GM19023 (cell line): Measurements from ENCODE around the gene FARP1.

ENCODE experiments used
- ATAC-seq: cut with Tn5 transposase; IDR thresholded peaks from one replicate; pipeline ENCODE4 v1.9.1; 2021; ENCODE audit warnings: mild to moderate bottlenecking, moderate library complexity; ENCODE audit not compliant: unreplicated experiment

The FARP1 gene

GRCh38 chr13:98278068-98278724 lies 135.3 kb downstream of the FARP1 start:
- no peak for ATAC-seq

- ATAC-seq, result no peak
These were observed 136.7 kb downstream of the FARP1 start for GRCh38 chr13:98279473-98280175.

- ATAC-seq, result no peak
These were observed 137.2 kb downstream of the FARP1 start for GRCh38 chr13:98280176-98280510.

- ATAC-seq, result no peak
These were observed 141.8 kb downstream of the FARP1 start for GRCh38 chr13:98284679-98285078.

- ATAC-seq, result no peak
These were observed 142.4 kb downstream of the FARP1 start for GRCh38 chr13:98285317-98285716.

GRCh38 chr13:98285852-98286594 lies 143.1 kb downstream of the FARP1 start:
- no peak for ATAC-seq

- no peak for ATAC-seq
These were observed 143.9 kb downstream of the FARP1 start for GRCh38 chr13:98286799-98287198.

GRCh38 chr13:98288211-98288610 lies 145.3 kb downstream of the FARP1 start:
- ATAC-seq, result no peak

GRCh38 chr13:98289339-98289945 lies 146.5 kb downstream of the FARP1 start:
- no peak for ATAC-seq

GRCh38 chr13:98290261-98290660 lies 147.4 kb downstream of the FARP1 start:
- ATAC-seq, result no peak

- no peak for ATAC-seq
These were observed 148.8 kb downstream of the FARP1 start for GRCh38 chr13:98291658-98292057.

GRCh38 chr13:98293103-98293502 lies 150.2 kb downstream of the FARP1 start:
- ATAC-seq, result no peak

GRCh38 chr13:98293570-98294142 lies 150.8 kb downstream of the FARP1 start:
- no peak for ATAC-seq

- ATAC-seq, result no peak
These were observed 152.5 kb downstream of the FARP1 start for GRCh38 chr13:98295371-98295770.

GRCh38 chr13:98297051-98297450 lies 154.2 kb downstream of the FARP1 start:
- ATAC-seq, result no peak

- ATAC-seq, result no peak
These were observed 154.9 kb downstream of the FARP1 start for GRCh38 chr13:98297745-98298144.

GRCh38 chr13:98298599-98298998 lies 155.7 kb downstream of the FARP1 start:
- no peak for ATAC-seq

GRCh38 chr13:98299235-98299965 lies 156.5 kb downstream of the FARP1 start:
- no peak for ATAC-seq

GRCh38 chr13:98299966-98300350 lies 157.1 kb downstream of the FARP1 start:
- no peak for ATAC-seq

- no peak for ATAC-seq
These were observed 158.2 kb downstream of the FARP1 start for GRCh38 chr13:98300956-98301641.
